Left hindlimb (tissue), 1 donor: ENCODE results near the gene AP2M1.

Experiments
- DNase-seq: peaks from one replicate; pipeline ENCODE4 v3.0.0-alpha.2; 2018

The AP2M1 gene

GRCh38 chr3:184229394-184230080 lies 54.9 kb downstream of the AP2M1 start, which contains the start of gene VWA5B2:
VWA5B2 (plus strand) TSS chr3:184229585; CDS start chr3:184230529, 944 bp downstream.
- peak; percentile 71 for DNase-seq

DNA sequence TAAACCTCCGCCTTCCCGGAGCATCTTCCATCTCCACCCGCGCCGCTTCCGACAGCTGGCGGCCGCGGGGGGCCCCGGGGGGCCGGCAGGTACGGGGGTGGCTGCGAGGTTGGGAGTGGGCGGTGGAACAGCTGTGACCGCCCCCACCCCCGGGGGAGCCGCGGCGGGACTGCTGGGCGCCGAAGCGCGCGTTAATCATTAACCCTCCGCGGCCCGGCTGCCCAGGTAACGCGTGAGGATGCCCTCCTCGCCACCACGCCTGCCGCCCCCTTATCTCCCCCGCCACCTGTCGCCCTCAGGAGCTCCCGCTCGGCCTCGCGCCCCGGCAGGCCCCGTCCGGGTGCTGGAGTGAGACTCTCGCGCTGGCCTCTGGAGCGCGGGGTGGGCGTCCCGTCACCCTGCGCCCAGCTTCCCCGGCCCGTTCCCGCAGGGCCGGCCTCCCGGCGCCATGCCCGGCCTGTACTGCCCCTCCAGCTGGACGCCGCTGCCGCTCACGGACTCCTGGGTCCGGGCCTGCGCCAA lies 55.5 kb downstream of the AP2M1 start:
- DNase-seq: no peak

DNA sequence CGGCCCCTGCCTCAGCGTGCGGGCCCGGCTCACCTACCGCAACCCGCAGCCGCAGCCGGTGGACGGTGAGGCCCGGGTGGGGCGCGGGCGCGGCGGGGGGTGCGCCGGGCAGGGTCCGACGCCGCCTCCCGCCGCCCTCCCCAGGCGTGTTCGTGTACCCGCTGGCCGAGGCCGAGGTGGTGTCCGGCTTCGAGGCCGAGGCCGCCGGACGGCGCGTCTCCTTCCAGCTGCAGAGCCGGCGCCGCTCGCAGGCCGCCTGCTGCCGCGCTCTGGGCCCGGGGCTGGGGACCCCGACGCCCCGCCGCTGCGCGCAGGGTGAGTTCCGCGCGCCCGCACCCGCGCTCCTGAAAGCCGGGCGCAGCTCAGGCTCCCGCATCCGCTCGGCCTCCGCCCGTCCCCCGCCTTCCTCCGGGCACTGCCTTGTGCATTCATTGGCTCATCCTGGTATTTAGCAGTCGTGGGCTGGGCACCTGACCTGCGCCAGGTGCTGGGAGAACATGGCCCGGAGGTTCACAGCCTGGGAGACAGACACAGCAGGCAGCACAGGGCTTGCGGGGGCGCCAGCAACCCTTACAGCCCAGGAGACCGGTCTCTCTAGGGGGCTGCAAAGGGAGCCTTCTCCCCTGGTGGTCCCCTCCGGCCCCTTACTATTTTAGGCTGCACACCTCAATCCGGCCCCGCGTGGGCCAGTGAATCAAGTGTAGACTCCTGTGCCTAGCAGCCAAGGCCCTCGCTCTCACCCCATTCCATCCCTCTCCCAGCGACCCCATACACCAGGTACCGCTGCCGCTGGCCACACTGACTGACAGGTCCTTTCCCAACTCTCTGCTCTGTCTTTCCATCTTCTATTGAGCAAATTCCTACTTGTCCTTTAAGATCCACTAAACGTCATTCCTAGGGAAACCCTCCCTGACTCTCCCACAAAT lies 56.2 kb downstream of the AP2M1 start:
- DNase-seq: no peak

DNA sequence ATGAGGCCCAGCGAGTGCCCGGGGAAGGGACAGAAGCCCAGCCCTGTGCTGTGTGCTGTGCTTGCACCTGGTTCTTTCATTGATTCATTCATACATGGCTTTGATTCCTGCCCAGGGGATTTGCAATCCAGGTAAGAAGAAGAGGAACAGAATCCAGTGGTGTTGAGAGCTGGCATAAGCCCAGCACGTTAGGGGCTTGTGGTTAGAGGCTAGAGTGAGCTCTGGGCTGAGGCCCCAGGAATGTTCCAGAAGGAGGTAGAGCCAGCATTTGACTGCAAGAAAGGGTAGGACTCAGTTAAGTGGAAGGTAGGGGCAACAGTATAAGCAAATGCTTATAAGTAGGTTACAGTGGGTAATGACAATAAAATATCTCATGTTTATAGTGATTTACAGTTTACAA lies 57.0 kb downstream of the AP2M1 start:
- no peak for DNase-seq

DNA sequence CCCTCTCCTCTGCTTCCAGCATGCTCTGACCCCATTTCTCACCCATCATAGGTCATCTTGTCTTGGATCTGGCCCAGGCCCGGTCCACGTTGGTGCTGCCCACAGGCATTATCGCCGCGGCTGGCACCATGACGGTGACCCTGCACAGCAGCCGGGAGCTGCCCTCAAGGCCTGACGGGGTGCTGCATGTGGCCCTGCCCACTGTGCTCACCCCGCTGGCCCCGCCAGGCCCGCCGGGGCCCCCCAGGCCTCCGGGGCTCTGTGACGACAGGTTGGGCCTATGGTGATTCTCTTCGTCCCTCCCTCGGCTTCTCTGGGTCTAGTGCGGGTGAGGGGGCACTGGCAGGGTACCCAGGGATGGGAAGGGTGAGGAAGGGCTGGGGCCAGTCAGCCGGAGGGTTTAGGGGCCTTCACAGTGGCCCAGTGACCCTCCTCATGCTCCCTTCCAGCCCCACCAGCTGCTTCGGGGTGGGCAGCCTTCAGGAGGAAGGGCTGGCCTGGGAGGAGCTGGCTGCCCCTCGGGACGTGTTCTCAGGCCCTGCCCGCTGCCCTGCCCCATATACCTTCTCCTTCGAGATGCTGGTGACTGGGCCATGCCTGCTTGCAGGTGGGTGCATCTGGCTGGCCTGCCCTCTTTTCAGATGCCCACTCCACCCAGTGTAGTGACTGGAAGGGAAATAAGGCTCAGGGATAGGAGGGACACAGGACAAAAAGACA lies 58.6 kb downstream of the AP2M1 start:
- no peak for DNase-seq
